Epithelial cell of esophagus (primary cell): ENCODE results near the gene ETV7.

Experiments
- DNase-seq: peaks from one replicate; pipeline ENCODE4 v3.0.0; 2010; ENCODE audit warnings: low read depth
- H3K4me3 ChIP-seq: 2 replicates; pipeline ENCODE4 v1.5.1; 2011; ENCODE audit warnings: mild to moderate bottlenecking, low read length, control low read depth
- TF ChIP-seq, protein P1 (sequence below): IDR thresholded peaks from 2 replicates; pipeline ENCODE4 v1.5.1; 2011; ENCODE audit warnings: low read depth, mild to moderate bottlenecking, low read length, control low read depth, inconsistent platforms; ENCODE audit not compliant: insufficient read depth; ENCODE audit errors: missing control alignments

The ETV7 gene

DNA sequence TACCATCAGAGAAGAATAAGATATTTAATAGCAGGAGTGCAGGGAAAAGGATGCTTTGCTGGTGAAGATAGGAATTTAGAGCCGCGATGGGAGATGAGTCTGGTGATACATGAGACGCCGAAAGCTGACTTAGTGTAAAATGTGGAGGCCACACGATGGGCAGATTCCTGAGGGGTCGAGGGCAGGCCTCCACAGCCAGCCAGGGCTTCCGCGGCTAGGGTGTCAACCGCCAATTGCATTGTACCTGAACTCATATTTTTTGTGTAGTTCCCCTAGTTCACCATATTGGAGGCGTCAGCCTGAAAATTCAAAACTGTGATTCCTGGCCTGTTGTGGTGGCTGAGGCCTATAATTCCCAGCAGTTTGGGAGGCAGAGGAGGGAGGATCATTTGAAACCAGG lies 8.5 kb downstream of the ETV7 start:
- DNase-seq = no peak
- TF ChIP-seq, protein P1, sequence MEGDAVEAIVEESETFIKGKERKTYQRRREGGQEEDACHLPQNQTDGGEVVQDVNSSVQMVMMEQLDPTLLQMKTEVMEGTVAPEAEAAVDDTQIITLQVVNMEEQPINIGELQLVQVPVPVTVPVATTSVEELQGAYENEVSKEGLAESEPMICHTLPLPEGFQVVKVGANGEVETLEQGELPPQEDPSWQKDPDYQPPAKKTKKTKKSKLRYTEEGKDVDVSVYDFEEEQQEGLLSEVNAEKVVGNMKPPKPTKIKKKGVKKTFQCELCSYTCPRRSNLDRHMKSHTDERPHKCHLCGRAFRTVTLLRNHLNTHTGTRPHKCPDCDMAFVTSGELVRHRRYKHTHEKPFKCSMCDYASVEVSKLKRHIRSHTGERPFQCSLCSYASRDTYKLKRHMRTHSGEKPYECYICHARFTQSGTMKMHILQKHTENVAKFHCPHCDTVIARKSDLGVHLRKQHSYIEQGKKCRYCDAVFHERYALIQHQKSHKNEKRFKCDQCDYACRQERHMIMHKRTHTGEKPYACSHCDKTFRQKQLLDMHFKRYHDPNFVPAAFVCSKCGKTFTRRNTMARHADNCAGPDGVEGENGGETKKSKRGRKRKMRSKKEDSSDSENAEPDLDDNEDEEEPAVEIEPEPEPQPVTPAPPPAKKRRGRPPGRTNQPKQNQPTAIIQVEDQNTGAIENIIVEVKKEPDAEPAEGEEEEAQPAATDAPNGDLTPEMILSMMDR = no peak
- H3K4me3 ChIP-seq = no peak overlapping the region

GRCh38 chr6:36378243-36378920 lies 9.1 kb downstream of the ETV7 start:
- DNase-seq = no peak
- H3K4me3 ChIP-seq = no peak overlapping the region
- TF ChIP-seq, protein P1 = no peak

DNA sequence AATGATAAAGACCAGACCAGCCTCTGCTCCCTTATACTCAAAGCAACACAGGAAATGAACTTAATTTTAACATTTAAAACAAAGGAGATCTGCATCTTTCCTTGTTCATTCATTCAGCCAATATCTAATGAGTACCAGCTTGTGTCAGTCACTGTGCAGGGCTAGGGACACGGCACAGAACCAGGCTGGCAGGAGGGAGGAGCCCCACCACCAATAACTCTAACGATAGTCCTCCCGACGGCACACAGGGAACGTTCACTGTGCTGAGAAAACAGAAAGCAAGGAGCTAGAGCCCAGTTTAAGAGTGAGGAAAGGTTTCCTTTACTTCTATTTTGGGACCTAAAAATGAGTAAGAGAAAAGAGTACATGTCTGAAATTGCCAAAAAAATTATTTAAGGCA lies 9.9 kb downstream of the ETV7 start:
- no peak overlapping the region for H3K4me3 ChIP-seq
- TF ChIP-seq, protein P1 = no peak
- DNase-seq = no peak

- no peak for DNase-seq
- no peak overlapping the region for H3K4me3 ChIP-seq
- TF ChIP-seq, protein P1 = no peak
These were observed 10.7 kb downstream of the ETV7 start for GRCh38 chr6:36376742-36377141.

- TF ChIP-seq, protein P1 = no peak
- no peak for DNase-seq
- no peak overlapping the region for H3K4me3 ChIP-seq
These were observed 11.3 kb downstream of the ETV7 start for GRCh38 chr6:36376183-36376582.

DNA sequence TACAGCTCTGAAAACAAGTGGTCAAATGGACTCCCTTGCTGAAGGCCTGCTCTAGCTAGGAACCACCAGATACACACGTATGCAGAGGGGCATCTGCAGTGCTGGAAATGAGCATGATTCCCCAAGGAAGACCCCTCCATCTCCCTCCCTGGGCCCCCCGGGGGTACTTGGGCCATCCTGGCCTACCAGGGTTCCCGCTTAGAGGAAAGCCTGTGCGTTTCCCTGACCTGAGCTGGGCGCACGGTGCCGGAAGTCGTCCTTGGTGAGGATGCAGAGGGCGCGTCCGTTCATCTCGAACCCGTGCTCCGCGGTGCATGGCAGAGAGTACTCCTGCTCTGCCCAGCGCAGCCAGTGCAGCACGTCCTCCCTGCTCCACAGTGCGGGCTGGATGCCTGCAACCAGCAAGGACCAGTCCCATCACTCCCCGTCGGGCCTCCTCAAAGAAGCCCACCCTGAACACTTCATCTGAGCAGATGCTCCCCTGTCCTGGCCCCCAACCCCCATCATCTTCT lies 11.8 kb downstream of the ETV7 start:
- DNase-seq = no peak
- TF ChIP-seq, protein P1 = no peak
- H3K4me3 ChIP-seq = no peak overlapping the region

DNA sequence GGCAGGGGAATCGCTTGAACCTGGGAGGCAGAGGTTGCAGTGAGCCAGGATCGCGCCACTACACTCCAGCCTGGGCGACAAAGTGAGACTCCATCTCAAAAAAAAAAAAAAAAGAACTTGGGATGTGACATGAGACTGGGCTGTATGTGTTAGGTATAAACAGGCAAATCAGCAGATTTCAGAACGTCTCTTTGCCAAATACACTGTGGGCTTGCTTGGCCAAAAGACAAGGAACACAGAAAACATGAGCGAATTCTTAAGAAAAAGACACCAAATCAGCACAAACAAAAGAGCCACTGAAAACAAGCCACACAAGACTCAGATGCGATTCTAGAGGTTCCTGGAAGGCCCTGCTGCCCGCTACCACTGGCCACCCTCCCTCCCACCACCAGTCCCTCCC lies 12.5 kb downstream of the ETV7 start:
- TF ChIP-seq, protein P1 = no peak
- no peak overlapping the region for H3K4me3 ChIP-seq
- DNase-seq = no peak
